WTC11 (cell line): Measurements from ENCODE around the gene SVEP1.

Experiments
- ESRRA ChIP-seq: sonication (generic); formaldehyde crosslinking; IDR thresholded peaks from 2 replicates; pipeline ENCODE4 v1.8.1; 2022; ENCODE audit warnings: mild to moderate bottlenecking, missing genetic modification reagents, borderline replicate concordance
- JUN ChIP-seq: sonication (generic); formaldehyde crosslinking; IDR thresholded peaks from 2 replicates; pipeline ENCODE4 v1.8.0; 2023; ENCODE audit warnings: mild to moderate bottlenecking, missing genetic modification reagents
- KAT7 ChIP-seq: sonication (generic); formaldehyde crosslinking; IDR thresholded peaks from 2 replicates; pipeline ENCODE4 v1.8.1; 2023; ENCODE audit warnings: missing genetic modification reagents, mild to moderate bottlenecking, borderline replicate concordance
- NR2C2 ChIP-seq: sonication (generic); formaldehyde crosslinking; IDR thresholded peaks from 2 replicates; pipeline ENCODE4 v1.8.0; 2022; ENCODE audit warnings: mild to moderate bottlenecking, missing genetic modification reagents
- TCF7 ChIP-seq: sonication (generic); formaldehyde crosslinking; IDR thresholded peaks from 2 replicates; pipeline ENCODE4 v1.8.0; 2022; ENCODE audit warnings: mild to moderate bottlenecking, low read depth, missing genetic modification reagents, moderate library complexity
- TEAD4 ChIP-seq: sonication (generic); formaldehyde crosslinking; IDR thresholded peaks from 2 replicates; pipeline ENCODE4 v1.8.0; 2022; ENCODE audit warnings: mild to moderate bottlenecking, missing genetic modification reagents
- ZNF232 ChIP-seq: sonication (generic); formaldehyde crosslinking; IDR thresholded peaks from 2 replicates; pipeline ENCODE4 v1.8.0; 2022; ENCODE audit warnings: mild to moderate bottlenecking, missing genetic modification reagents
- ZNF512 ChIP-seq: sonication (generic); formaldehyde crosslinking; IDR thresholded peaks from 2 replicates; pipeline ENCODE4 v1.8.1; 2022; ENCODE audit warnings: missing genetic modification reagents, borderline replicate concordance
- TF ChIP-seq, protein P1 (sequence below): fragments of 200-600 bp; IDR thresholded peaks from 2 replicates; pipeline ENCODE4 v1.8.0; 2022; ENCODE audit warnings: antibody characterized with exemption
- TF ChIP-seq, protein P2 (sequence below): sonication (generic); formaldehyde crosslinking; conservative IDR thresholded peaks from 2 replicates; pipeline ENCODE4 v1.8.1; 2022; ENCODE audit warnings: mild to moderate bottlenecking, missing genetic modification reagents

- no peak for TF ChIP-seq NR2C2 (CRISPR knock-in tag)
- TF ChIP-seq, protein P1, sequence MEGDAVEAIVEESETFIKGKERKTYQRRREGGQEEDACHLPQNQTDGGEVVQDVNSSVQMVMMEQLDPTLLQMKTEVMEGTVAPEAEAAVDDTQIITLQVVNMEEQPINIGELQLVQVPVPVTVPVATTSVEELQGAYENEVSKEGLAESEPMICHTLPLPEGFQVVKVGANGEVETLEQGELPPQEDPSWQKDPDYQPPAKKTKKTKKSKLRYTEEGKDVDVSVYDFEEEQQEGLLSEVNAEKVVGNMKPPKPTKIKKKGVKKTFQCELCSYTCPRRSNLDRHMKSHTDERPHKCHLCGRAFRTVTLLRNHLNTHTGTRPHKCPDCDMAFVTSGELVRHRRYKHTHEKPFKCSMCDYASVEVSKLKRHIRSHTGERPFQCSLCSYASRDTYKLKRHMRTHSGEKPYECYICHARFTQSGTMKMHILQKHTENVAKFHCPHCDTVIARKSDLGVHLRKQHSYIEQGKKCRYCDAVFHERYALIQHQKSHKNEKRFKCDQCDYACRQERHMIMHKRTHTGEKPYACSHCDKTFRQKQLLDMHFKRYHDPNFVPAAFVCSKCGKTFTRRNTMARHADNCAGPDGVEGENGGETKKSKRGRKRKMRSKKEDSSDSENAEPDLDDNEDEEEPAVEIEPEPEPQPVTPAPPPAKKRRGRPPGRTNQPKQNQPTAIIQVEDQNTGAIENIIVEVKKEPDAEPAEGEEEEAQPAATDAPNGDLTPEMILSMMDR = no peak
- no peak for TF ChIP-seq ESRRA
- no peak for TF ChIP-seq KAT7
- TF ChIP-seq ZNF512 (CRISPR knock-in tag) = no peak
- TF ChIP-seq ZNF232 = no peak
- TF ChIP-seq TCF7 (CRISPR knock-in tag) = no peak
- TF ChIP-seq JUN = no peak
- TF ChIP-seq, protein P2, sequence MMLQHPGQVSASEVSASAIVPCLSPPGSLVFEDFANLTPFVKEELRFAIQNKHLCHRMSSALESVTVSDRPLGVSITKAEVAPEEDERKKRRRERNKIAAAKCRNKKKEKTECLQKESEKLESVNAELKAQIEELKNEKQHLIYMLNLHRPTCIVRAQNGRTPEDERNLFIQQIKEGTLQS (CRISPR knock-in tag) = no peak
- no peak for TF ChIP-seq TEAD4 (CRISPR knock-in tag)
These were observed 263.1 kb downstream of the SVEP1 start for GRCh38 chr9:110316261-110317075.
